Measurements from ENCODE around the gene PDE1A.

Gene PDE1A

DNA sequence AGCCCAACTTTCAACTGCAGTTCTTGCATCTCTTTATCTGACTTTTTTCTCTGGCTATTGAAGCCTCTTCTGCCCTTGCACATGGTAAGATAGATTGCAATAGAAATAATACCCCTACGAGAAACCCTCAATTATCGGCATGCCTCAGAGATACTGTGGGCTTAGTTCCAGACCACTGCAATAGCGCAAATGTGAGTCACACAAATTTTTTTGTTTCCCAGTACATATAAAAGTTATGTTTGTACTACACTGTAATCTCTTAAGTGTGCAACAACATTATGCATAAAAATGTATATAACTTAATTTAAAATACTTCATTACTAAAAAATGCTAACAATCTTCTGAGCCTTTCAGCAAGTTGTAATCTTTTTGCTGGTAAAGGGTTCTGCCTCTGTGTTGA lies 124.7 kb downstream of the PDE1A start:
- H3K4me3 ChIP-seq (ENCODE audit: low read depth, low read length) = no peak overlapping the region
- H3K9ac ChIP-seq = no peak overlapping the region
- no peaks in the 10 kb centered on the region for H3K36me3 ChIP-seq (ENCODE audit: control insufficient read depth, insufficient read depth, low read length)
- H2AFZ ChIP-seq = no peak overlapping the region
- no peaks in the 10 kb centered on the region for H3K9me3 ChIP-seq (ENCODE audit: control insufficient read depth, low read length)
- no peaks in the 10 kb centered on the region for H3K27me3 ChIP-seq (ENCODE audit: control insufficient read depth, insufficient read depth, low read length)
- TF ChIP-seq, protein P1, sequence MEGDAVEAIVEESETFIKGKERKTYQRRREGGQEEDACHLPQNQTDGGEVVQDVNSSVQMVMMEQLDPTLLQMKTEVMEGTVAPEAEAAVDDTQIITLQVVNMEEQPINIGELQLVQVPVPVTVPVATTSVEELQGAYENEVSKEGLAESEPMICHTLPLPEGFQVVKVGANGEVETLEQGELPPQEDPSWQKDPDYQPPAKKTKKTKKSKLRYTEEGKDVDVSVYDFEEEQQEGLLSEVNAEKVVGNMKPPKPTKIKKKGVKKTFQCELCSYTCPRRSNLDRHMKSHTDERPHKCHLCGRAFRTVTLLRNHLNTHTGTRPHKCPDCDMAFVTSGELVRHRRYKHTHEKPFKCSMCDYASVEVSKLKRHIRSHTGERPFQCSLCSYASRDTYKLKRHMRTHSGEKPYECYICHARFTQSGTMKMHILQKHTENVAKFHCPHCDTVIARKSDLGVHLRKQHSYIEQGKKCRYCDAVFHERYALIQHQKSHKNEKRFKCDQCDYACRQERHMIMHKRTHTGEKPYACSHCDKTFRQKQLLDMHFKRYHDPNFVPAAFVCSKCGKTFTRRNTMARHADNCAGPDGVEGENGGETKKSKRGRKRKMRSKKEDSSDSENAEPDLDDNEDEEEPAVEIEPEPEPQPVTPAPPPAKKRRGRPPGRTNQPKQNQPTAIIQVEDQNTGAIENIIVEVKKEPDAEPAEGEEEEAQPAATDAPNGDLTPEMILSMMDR (IDR thresholded peaks at IDR 0.05) = no peak
- H3K4me1 ChIP-seq = no peaks in the 10 kb centered on the region
- no peaks in the 10 kb centered on the region for H3K79me2 ChIP-seq
- no peak overlapping the region for H3K27ac ChIP-seq
- no peak overlapping the region for H3K4me2 ChIP-seq (ENCODE audit: low read length)

DNA sequence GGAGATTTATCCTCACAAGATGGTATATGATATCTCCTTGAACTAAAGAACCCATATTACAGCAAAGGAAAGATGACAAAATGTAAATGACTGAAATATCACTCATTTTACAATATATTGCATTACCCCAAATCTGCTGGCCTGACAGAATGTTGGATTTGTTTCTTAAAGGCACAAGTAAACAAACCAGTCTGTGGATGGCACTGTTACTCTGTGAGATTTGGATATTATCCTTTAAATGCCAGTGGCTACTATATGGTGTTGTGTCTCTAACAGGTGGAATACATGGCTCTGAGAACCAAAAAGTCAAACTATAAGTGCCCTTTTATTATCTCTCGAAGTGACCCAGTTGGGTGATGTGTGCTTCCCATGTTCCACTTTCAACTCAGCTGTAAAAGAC lies 125.7 kb downstream of the PDE1A start:
- TF ChIP-seq, protein P1 (IDR thresholded peaks at IDR 0.05) = no peak
- H3K27me3 ChIP-seq (ENCODE audit: control insufficient read depth, insufficient read depth, low read length) = no peaks in the 10 kb centered on the region
- no peaks in the 10 kb centered on the region for H3K4me1 ChIP-seq
- no peak overlapping the region for H3K4me2 ChIP-seq (ENCODE audit: low read length)
- H3K4me3 ChIP-seq (ENCODE audit: low read depth, low read length) = no peak overlapping the region
- no peaks in the 10 kb centered on the region for H3K9me3 ChIP-seq (ENCODE audit: control insufficient read depth, low read length)
- H3K9ac ChIP-seq = no peak overlapping the region
- no peaks in the 10 kb centered on the region for H3K36me3 ChIP-seq (ENCODE audit: control insufficient read depth, insufficient read depth, low read length)
- no peak overlapping the region for H2AFZ ChIP-seq
- H3K79me2 ChIP-seq = no peaks in the 10 kb centered on the region
- H3K27ac ChIP-seq = no peak overlapping the region

DNA sequence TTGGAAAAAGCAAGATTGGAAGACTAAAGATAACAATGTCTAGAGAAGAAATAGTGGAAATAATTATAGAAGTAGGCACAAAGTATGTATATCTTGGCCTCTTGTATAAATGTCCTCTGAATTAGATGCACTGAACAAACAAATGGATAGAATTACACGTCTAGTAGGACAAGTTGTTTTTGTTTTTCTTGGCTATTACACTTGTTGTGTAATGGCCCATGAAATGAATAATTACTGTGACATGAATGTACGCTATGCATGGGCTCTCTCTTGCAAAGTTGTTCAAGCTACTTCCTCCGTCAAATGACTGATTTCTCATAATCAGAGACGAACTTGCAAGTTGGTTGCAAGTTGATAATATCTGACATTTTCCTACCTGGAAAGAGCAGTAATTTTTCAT lies 126.2 kb downstream of the PDE1A start:
- no peak overlapping the region for H3K27ac ChIP-seq
- H3K79me2 ChIP-seq = no peaks in the 10 kb centered on the region
- H3K4me1 ChIP-seq = no peaks in the 10 kb centered on the region
- no peak overlapping the region for H3K4me2 ChIP-seq (ENCODE audit: low read length)
- H3K36me3 ChIP-seq (ENCODE audit: control insufficient read depth, insufficient read depth, low read length) = no peaks in the 10 kb centered on the region
- TF ChIP-seq, protein P1 (IDR thresholded peaks at IDR 0.05) = no peak
- no peak overlapping the region for H3K9ac ChIP-seq
- no peak overlapping the region for H2AFZ ChIP-seq
- H3K4me3 ChIP-seq (ENCODE audit: low read depth, low read length) = no peak overlapping the region
- H3K9me3 ChIP-seq (ENCODE audit: control insufficient read depth, low read length) = no peaks in the 10 kb centered on the region
- H3K27me3 ChIP-seq (ENCODE audit: control insufficient read depth, insufficient read depth, low read length) = no peaks in the 10 kb centered on the region

DNA sequence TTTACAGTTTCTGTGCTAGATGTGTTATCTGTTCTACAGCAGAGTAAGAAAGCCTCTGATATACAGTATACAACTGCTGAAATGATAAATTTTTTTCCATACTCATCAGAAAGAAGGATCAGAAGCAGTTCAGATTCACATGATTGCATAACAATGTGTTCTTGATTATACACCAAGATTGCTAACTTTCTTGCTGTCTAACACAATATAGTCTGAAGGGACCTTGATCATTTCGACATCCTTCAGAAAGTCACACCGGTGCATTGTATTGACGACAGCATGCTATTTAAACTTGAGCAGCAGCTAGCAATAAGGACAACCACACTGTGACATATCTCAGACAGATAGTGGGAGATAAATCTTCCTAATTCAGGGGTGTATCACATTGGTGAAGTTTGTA lies 127.2 kb downstream of the PDE1A start:
- Histone ChIP-seq H3K4me2 (ENCODE audit: low read length) (no peak overlapping the region), H3K4me3 (ENCODE audit: low read depth, low read length) (no peak overlapping the region), H3K36me3 (ENCODE audit: control insufficient read depth, insufficient read depth, low read length) (no peaks in the 10 kb centered on the region), H3K79me2 (no peaks in the 10 kb centered on the region), H3K9me3 (ENCODE audit: control insufficient read depth, low read length) (no peaks in the 10 kb centered on the region), H3K4me1 (no peaks in the 10 kb centered on the region), H3K27me3 (ENCODE audit: control insufficient read depth, insufficient read depth, low read length) (no peaks in the 10 kb centered on the region), H3K9ac (no peak overlapping the region), H3K27ac (no peak overlapping the region), H2AFZ (no peak overlapping the region)
- TF ChIP-seq, protein P1 (IDR thresholded peaks at IDR 0.05) = no peak

DNA sequence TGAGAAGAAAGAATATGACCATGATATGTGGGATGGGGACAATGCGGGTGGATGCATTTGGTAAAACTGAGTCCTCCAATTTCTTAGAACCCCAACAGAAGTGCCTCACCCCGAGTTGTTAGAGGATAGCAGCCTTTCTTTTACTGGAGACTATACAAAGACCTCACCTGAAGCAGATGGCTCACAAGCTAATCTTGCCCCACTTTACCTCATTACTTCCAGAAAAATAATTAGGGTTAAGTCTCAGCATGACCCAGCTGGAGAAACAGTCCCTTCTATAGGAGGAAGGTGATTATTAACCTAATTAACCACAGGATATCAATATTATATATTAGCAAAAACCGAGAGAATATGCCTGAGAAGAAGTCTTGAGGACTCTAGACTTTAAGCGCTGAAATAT lies 128.4 kb downstream of the PDE1A start:
- no peaks in the 10 kb centered on the region for H3K9me3 ChIP-seq (ENCODE audit: control insufficient read depth, low read length)
- H3K27ac ChIP-seq = no peak overlapping the region
- H3K4me1 ChIP-seq = no peaks in the 10 kb centered on the region
- H3K27me3 ChIP-seq (ENCODE audit: control insufficient read depth, insufficient read depth, low read length) = no peaks in the 10 kb centered on the region
- TF ChIP-seq, protein P1 (IDR thresholded peaks at IDR 0.05) = no peak
- no peaks in the 10 kb centered on the region for H3K79me2 ChIP-seq
- H3K4me3 ChIP-seq (ENCODE audit: low read depth, low read length) = no peak overlapping the region
- H3K9ac ChIP-seq = no peak overlapping the region
- H3K36me3 ChIP-seq (ENCODE audit: control insufficient read depth, insufficient read depth, low read length) = no peaks in the 10 kb centered on the region
- no peak overlapping the region for H2AFZ ChIP-seq
- H3K4me2 ChIP-seq (ENCODE audit: low read length) = no peak overlapping the region

Measured in parathyroid adenoma (tissue), 2 donors.